Activated CD4-positive, alpha-beta T cell treated with anti-CD3 and anti-CD28 coated beads for 24 hours (primary cell): ENCODE measurements around the gene GOSR1.
"Not testable (repeated sequence)": the region's sequence is repeated elsewhere in the genome, so short reads cannot be mapped to it uniquely, and the experiment has no call there.

Source experiments
- DNase-seq, 2 donors: peaks; one replicate each; pipeline ENCODE4 v3.0.0-alpha.2; 2020; ENCODE audit warnings: low read depth in 2 of 2

Gene GOSR1

DNA sequence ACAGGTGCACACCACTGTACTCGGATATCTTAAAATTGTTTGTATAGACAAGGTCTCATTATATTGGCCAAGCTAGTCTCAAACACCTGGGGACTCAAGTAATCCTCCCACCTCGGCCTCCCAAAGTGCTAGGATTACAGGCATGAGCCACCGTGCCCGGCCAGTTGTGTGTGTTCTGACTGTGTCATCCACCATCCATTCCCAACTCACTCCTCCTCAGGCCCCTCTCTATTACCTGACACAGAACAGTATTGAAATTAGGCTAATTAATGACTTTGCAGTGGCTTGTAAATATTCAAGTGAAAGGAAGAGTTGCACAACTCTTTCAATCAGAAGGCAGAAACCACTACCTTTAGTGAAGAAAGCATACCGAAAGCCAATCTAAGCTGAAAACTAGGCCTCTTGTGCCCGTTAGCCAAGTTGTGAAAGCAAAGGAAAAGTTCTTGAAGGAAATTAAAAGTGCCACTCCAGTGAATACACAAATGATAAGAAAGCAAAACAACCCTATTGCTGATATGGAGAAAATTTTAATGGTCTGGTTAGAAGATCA is 28.7 kb downstream of the GOSR1 start:
- DNase-seq, result no peak

DNA sequence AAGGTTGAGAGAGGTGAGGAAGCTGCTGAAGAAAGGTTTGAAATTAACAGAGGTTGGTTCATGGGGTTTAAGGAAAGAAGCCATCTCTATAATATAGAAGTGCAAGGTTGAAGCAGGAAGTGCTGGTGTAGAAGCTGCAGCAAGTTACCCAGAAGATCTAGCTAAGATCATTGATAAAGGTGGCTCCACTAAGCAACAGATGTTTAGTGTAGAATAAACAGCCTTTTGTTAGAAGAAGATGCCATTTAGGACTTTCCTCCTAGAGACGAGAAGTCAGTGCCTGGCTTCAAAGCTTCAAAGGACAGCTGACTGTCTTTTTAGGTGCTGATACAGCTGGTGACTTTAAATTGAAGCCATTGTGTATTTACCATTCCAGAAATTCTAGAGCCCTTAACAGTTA is 29.3 kb downstream of the GOSR1 start:
- no peak for DNase-seq

- no peak for DNase-seq
Measured at GRCh38 chr17:30513346-30513745, 36.1 kb downstream of the GOSR1 start.

DNA sequence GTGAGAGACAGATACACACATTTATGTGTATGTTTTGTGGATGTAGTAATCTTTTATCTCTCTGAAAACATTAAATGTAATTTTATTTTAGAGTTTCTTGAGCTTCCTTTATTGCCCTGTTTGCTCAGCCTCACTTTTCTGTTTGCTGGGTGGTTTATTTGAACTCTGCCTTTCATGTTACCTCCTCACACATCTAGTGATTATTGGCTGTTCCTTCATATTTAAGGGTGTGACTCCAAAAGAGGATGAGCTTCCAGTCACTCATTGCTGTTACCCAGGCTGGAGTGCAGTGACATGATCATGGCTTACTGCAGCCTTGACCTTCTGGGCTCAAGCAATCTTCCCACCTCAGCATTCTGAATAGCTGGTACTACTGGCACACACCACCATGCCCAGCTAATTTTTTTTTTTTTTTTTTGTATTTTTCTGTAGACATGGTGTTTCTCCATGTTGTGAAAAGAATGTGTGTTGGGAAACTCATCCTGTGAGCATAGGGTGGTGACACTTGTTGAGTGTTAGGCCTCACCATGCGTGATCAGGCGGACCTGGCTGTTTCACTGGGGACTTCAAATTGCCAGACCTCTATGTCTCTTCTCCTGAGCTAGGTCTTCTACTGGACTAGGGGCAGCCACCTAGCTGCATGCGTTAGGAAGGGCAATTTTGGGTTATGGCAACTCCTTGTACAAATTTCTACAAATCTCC is 37.8 kb downstream of the GOSR1 start:
- DNase-seq, result no peak

GRCh38 chr17:30517786-30518185 is 40.6 kb downstream of the GOSR1 start:
- no peak for DNase-seq

- no peak for DNase-seq
Measured at GRCh38 chr17:30519166-30519565, 42.0 kb downstream of the GOSR1 start.

GRCh38 chr17:30519707-30520106 is 42.5 kb downstream of the GOSR1 start:
- no peak for DNase-seq

GRCh38 chr17:30520436-30520835 is 43.2 kb downstream of the GOSR1 start:
- no peak for DNase-seq

- DNase-seq, result no peak
Measured at GRCh38 chr17:30520882-30521281, 43.7 kb downstream of the GOSR1 start.

- no peak for DNase-seq
Measured at GRCh38 chr17:30521766-30522165, 44.6 kb downstream of the GOSR1 start.

DNA sequence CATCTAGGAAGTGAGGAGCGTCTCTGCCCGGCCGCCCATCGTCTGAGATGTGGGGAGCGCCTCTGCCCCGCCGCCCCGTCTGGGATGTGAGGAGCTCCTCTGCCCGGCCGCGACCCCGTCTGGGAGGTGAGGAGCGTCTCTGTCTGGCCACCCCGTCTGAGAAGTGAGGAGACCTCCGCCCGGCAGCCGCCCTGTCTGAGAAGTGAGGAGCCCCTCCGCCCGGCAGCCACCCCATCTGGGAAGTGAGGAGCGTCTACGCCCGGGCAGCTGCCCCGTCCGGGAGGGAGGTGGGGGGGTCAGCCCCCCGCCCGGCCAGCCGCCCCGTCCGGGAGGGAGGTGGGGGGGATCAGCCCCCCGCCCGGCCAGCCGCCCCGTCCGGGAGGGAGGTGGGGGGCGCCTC is 46.0 kb downstream of the GOSR1 start:
- not testable (repeated sequence) for DNase-seq

GRCh38 chr17:30524847-30525246 is 47.6 kb downstream of the GOSR1 start:
- DNase-seq, result no peak

DNA sequence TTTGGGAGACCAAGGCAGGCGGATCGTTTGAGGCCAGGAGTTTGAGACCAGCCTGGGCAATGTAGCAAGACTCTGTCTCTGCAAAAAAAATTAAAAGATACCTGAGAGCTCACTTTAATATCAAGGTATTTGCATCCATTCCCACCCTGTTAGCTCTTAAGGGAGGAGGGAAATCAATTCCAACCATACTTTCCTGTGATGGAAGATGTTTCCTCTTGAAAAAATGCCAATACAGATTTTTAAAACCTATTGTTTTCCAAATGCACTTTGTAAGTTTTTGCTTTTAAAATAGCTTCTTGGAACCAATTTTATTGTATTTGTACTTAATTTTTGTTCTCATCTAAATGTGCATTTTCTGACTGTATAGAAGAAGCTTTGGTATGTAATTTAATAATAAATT is 49.2 kb downstream of the GOSR1 start:
- DNase-seq, result no peak

DNA sequence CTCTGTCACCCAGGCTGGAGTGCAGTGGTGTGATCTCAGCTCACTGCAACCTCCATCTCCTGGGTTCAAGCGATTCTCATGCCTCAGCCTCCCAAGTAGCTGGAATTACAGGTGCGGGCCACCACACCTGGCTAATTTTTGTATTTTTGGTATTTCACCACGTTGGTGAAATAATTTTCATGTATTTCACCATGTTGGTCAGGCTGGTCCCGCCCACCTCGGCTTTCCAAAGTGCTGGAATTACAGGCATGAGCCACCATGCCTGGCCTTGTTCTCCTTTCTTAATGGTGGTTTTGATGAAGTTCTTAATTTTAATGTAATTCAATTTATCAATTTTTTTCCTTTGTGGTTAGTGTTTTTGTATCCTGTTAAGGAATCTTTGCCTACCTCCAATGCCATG is 51.5 kb downstream of the GOSR1 start:
- not testable (repeated sequence) for DNase-seq

GRCh38 chr17:30530346-30531025 is 53.3 kb downstream of the GOSR1 start:
- DNase-seq, result no peak

DNA sequence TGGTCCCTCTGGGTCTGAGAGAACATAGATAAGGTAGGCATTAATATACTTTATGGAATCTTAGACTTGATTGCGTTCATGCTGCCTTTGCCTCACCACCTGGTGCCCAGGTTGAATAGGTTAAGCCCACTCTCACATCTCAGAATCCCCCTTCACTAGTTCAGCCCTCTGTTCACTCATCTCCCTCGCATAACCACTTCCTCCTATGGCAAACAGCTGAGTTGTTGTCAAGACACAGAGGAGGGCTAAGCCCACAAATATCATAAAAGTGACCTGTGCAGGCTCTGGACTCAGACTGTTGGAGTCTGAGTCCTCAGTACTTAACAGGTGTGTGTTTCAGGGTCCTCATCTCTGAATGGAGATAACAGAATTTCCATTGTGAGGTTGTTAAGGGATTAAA is 55.7 kb downstream of the GOSR1 start:
- DNase-seq, result no peak

DNA sequence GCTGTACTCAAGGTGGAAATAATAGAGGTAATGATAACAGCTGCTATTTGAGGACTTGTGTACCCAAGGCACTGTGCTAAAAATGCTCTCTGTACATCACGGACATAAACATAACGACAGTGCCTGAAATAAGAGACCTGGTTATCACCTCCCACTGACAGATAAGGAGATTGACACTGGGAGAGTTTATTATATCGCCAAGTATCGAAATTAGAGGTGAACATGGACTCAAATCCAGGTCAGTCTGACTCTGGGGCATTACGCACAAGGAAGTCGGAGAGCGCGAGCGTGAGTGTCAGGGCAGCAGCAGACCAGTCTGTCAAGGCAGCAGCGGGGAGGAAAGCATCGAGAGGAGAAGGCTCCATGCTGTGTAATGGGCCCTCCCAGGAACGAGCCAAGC is 57.1 kb downstream of the GOSR1 start:
- no peak for DNase-seq

- no peak for DNase-seq
Measured at GRCh38 chr17:30534938-30535921, 58.0 kb downstream of the GOSR1 start.

GRCh38 chr17:30536846-30537245 is 59.6 kb downstream of the GOSR1 start:
- DNase-seq, result not testable (repeated sequence)

DNA sequence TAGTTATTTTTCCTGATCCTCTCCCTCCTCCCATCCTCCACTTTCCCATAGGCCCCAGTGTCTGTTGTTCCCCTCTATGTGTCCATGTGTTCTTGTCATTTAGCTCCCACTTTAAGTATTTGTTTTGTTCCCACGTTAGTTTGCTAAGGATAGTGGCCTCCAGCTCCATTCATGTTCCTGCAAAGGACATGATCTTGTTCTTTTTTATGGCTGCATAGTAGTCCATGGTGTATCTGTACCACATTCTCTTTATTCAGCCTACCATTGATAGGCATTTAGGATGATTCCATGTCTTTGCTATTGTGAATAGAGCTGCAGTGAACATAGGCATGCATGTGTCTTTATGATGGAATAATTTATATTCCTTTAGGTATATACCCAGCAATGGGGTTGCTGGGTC is 60.5 kb downstream of the GOSR1 start:
- DNase-seq, result not testable (repeated sequence)

DNA sequence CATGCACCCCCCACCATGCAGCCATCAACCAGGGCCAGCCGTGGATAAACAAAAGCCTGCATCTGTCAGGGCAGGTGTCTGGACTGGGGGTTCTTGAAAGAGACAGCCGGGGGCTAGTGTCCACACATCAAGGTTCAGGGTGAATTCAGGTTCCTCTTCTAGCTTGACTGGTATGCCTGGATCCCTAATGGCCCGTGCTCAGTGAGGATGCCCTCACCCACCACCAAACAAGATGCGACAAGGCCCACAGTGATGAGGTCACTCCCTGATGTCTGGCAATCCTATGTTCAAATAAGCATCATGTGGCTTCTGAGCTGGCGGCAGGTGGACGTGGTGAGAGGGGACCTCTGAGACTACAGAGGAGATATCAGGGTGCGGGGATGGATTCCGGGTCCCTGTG is 64.6 kb downstream of the GOSR1 start:
- no peak for DNase-seq

- DNase-seq, result no peak
Measured at GRCh38 chr17:30543456-30543855, 66.2 kb downstream of the GOSR1 start.
